IPS DF 6.9 (cell line): ENCODE results near the gene DUXA.

Experiments used
- DNase-seq: peaks from one replicate; pipeline ENCODE4 v3.0.0-alpha.2; 2013; ENCODE audit warnings: low read depth, low spot score
- H3K27ac ChIP-seq: one replicate; pipeline ENCODE4 v1.5.1; 2013; ENCODE audit warnings: low read length, control low read depth
- H3K27me3 ChIP-seq: 2 replicates; pipeline ENCODE4 v1.6.1; 2013; ENCODE audit warnings: mild to moderate bottlenecking, low read length; ENCODE audit not compliant: control insufficient read depth, insufficient read depth
- H3K36me3 ChIP-seq: 2 replicates; pipeline ENCODE4 v1.6.1; 2013; ENCODE audit warnings: low read length; ENCODE audit not compliant: control insufficient read depth, insufficient read depth
- H3K4me1 ChIP-seq: 2 replicates; pipeline ENCODE4 v1.6.1; 2013; ENCODE audit warnings: low read length; ENCODE audit not compliant: control insufficient read depth, insufficient read depth
- H3K4me3 ChIP-seq: 2 replicates; pipeline ENCODE4 v1.5.1; 2013; ENCODE audit warnings: mild to moderate bottlenecking, low read length
- H3K9me3 ChIP-seq: 2 replicates; pipeline ENCODE4 v1.6.1; 2013; ENCODE audit warnings: low read length, inconsistent platforms; ENCODE audit not compliant: control insufficient read depth, insufficient read depth
- WGBS: extraction: QIAGEN DNeasy Blood & Tissue Kit; methylation state at CpG from one replicate; pipeline ENCODE4 v1.1.7; 2013; ENCODE audit warnings: mixed read lengths, missing lambda C conversion rate; ENCODE audit not compliant: insufficient read length, insufficient coverage; 5-methylcytosine and 5-hydroxymethylcytosine counted together

Gene DUXA

GRCh38 chr19:57106722-57107235 is 60.5 kb downstream of the DUXA start:
- Histone ChIP-seq H3K27me3 (no peaks in the 10 kb centered on the region), H3K4me1 (no peaks in the 10 kb centered on the region), H3K4me3 (no peak overlapping the region), H3K27ac (no peak overlapping the region), H3K9me3 (peaks cover 5% of the 10 kb centered on the region), H3K36me3 (no peaks in the 10 kb centered on the region; the same call in 1 of the 2 replicates)
- no peak for DNase-seq
- no CpG with 5 or more reads among the region's 42 CpGs for WGBS

DNA sequence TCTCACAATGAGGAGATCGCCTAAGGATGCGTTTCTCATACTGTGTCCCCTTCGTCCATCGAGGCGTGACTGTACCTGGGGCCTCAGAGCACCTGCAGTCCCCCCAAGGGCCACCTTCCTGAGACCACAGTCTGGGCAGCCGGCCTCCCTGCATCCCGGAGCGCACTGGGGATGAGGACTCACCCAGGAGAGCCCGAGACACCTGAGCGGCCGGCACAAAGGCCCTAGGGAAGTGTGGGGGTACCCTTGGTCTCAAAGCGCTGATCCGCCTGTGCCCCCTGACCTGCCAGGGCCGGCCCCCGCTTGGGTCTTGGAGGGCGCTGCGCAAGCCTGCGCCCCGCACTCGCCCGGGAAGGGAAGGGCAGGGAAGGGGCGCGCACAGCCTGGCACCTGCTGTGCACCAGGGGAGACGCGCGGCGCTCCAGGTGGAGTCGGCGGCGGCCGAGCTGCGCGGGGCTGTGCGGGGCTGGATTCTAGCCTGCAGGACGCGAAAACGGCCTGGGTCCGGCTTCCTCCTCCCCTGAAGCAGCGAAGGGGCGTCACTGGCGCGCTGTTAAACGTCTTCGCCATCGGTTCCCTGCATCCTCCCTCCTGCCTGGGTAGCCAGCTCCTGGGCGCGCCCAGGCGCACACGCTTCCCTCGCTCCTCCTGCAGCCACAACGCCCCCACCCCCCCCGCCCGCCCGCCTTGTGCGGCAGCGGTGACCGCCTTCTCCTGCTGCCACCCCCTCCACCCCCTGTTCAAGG is 61.1 kb downstream of the DUXA start:
- Histone ChIP-seq H3K27ac (no peak overlapping the region), H3K36me3 (no peaks in the 10 kb centered on the region; the same call in 1 of the 2 replicates), H3K9me3 (peaks cover 3% of the 10 kb centered on the region), H3K4me3 (no peak overlapping the region), H3K4me1 (no peaks in the 10 kb centered on the region), H3K27me3 (no peaks in the 10 kb centered on the region)
- no peak for DNase-seq
- no CpG with 5 or more reads among the region's 57 CpGs for WGBS
